Urinary bladder (tissue), 4 donors: ENCODE measurements around the gene CPAMD8. TPM values are rescaled to one million over a fixed set of nuclear protein-coding genes. Genes with fewer than 3 reads are reported as not detected.

Source experiments
- DNase-seq: peaks from one replicate; pipeline ENCODE4 v3.0.0-alpha.2; 2015; ENCODE audit errors: extremely low spot score
- H3K27ac ChIP-seq: one replicate; pipeline ENCODE4 v1.5.1; 2013; ENCODE audit warnings: low read depth, mild to moderate bottlenecking, moderate library complexity
- H3K36me3 ChIP-seq: one replicate; pipeline ENCODE4 v1.6.1; 2013; ENCODE audit warnings: mild to moderate bottlenecking, moderate library complexity; ENCODE audit not compliant: insufficient read depth
- H3K4me1 ChIP-seq: one replicate; pipeline ENCODE4 v1.6.1; 2013; ENCODE audit warnings: mild to moderate bottlenecking, moderate library complexity; ENCODE audit not compliant: insufficient read depth
- H3K4me3 ChIP-seq: one replicate; pipeline ENCODE4 v1.5.1; 2013; ENCODE audit warnings: low read depth, low read length
- WGBS: extraction: QIAGEN DNeasy Blood & Tissue Kit; methylation state at CpG from one replicate; pipeline ENCODE4 v1.1.7; 2013; 5-methylcytosine and 5-hydroxymethylcytosine counted together
- polyA plus RNA-seq: library from polyadenylated mRNA; stranded (reverse); fragments of 200-250 nt; gene quantifications from one replicate; pipeline ENCODE4 v1.2.3, GENCODE V29; 2013
- total RNA-seq: library from RNA; depleted of rRNA; stranded (reverse); fragments of >200 nt; gene quantifications from one replicate; pipeline ENCODE4 v1.2.3, GENCODE V29; 2014
- donor health status: healthy with polysubstance abuse.
- donor health status: healthy.

CPAMD8 gene
- total RNA-seq, result 11.3 TPM
- polyA plus RNA-seq, result 4.5 TPM

GRCh38 chr19:17026706-17027534 is at the start of gene CPAMD8:
CPAMD8 (minus strand) TSS chr19:17026810; CDS start chr19:17026642, 168 bp downstream.
- WGBS, result 14% methylated on average over 67 of the region's 67 CpGs
- no peak for DNase-seq
- no peak within 1 kb of the TSS for H3K27ac ChIP-seq

DNA sequence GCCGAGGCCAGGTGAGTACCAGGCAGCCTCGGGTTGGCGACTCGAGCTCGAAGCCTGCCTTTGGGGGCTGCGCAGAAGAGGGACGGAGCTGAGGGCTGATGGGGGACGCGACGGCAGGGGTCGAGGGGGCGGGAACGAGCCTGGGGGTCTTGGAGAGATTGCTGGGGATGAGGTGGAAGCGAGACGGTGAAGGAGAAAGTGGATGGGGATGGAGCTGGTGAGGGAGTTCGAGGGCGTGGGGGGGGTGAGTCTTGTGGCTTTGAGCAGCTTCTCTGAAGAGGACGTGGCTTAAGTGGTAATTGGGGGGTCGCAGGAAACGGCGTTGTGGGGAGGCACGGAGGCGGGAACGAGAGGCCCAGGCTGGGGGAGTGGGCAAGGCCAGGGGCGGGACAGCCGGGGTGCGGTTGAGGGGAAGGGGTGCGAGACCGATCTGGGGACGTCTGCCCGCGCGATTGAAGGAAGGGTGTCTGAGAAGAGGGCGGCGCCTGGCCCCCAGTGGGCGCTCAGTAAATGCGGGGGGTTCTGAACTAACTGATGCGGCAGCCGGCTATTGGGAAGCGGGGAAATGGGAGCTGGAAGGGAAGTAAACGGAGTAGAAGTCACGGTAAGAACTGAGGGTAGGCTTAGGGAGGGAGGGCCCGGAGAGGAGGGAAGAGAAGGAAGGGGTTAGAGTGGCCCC is 49.4 kb upstream of the CPAMD8 start:
- Histone ChIP-seq H3K4me1 (no peaks in the 10 kb centered on the region), H3K27ac (peak overlapping the region; percentile 90), H3K36me3 (no peaks in the 10 kb centered on the region), H3K4me3 (peak overlapping the region; percentile 74)
- WGBS, result under 1% methylated on average over 43 of the region's 43 CpGs
- DNase-seq, result no peak

More at GRCh38 chr19:17026706-17027534, at the start of gene CPAMD8:
- Histone ChIP-seq H3K4me3 (no peak within 1 kb of the TSS), H3K36me3 (no peaks in the 10 kb centered on the region), H3K4me1 (no peaks in the 10 kb centered on the region)

DNA sequence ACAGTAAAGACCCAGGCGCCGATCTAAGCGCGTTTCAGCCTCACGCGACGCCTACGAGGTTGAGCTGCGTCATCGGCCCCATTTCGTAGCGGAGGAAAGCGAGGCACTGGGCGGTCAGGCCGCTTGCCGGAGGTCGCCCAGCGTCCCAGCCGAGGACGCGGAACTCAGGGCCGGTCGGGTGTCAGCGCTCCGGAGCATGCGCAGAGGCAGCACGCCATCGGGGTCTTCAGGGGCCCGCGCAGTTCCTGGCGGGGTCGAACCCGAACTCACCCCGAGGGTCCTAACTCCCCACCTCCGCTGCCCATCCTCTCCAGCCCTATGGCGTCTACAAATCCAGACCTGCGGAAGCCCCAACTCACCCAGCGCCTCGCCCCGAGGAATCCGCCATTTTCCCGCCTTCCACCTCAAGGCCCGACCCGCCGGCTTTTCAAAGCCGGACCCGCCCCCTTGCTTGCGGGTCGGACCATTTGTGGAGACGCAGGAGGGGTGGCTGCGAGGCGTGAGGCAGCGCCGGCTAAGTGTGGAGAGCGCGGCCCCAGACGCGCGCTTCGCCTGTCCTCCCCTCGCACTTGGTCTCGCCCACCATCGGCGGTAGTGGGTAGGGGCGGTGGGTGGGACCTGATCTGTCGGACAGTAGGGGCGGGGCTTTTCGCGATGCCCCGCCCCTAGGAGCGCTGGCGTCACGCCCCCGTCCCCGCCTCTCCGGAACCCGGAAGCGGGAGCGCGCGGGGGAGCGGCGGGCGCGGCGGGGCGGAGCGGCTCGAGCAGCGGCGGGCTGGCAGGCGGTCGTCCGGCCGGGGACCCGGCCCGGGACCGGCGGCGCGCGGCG is 48.6 kb upstream of the CPAMD8 start, which contains the start of the genes HAUS8 and MYO9B:
Gene HAUS8 (minus strand): TSS at position 418 of the 829 bp plus-strand sequence. CDS start 30 bp downstream, at position 388.
Gene MYO9B (plus strand): TSS at position 743 of the 829 bp plus-strand sequence. CDS start 25,941 bp downstream, outside the sequence.
- under 1% methylated on average over 103 of the region's 103 CpGs for WGBS
- DNase-seq, result peak; percentile 93
- H3K4me3 ChIP-seq, result peak within 1 kb of the TSS; percentile 74
- no peaks in the 10 kb centered on the region for H3K4me1 ChIP-seq
- no peaks in the 10 kb centered on the region for H3K36me3 ChIP-seq
- peak within 1 kb of the TSS; percentile 90 for H3K27ac ChIP-seq

GRCh38 chr19:17074634-17075034 is 48.0 kb upstream of the CPAMD8 start:
- H3K36me3 ChIP-seq, result no peaks in the 10 kb centered on the region
- peak overlapping the region; percentile 53 for H3K4me3 ChIP-seq
- H3K27ac ChIP-seq, result no peak overlapping the region
- 6% methylated on average over 11 of the region's 11 CpGs for WGBS
- DNase-seq, result no peak
- no peaks in the 10 kb centered on the region for H3K4me1 ChIP-seq

GRCh38 chr19:17073869-17074633 is 47.4 kb upstream of the CPAMD8 start:
- no peak for DNase-seq
- Histone ChIP-seq H3K36me3 (no peaks in the 10 kb centered on the region), H3K27ac (no peak overlapping the region), H3K4me1 (no peaks in the 10 kb centered on the region), H3K4me3 (peak overlapping the region; percentile 53)
- 42% methylated on average over 18 of the region's 18 CpGs for WGBS

- DNase-seq, result no peak
- H3K4me3 ChIP-seq, result no peak overlapping the region
- no peaks in the 10 kb centered on the region for H3K36me3 ChIP-seq
- WGBS, result 91% methylated on average over 7 of the region's 7 CpGs
- H3K27ac ChIP-seq, result no peak overlapping the region
- no peaks in the 10 kb centered on the region for H3K4me1 ChIP-seq
These were observed 44.3 kb upstream of the CPAMD8 start for GRCh38 chr19:17070912-17071311.

DNA sequence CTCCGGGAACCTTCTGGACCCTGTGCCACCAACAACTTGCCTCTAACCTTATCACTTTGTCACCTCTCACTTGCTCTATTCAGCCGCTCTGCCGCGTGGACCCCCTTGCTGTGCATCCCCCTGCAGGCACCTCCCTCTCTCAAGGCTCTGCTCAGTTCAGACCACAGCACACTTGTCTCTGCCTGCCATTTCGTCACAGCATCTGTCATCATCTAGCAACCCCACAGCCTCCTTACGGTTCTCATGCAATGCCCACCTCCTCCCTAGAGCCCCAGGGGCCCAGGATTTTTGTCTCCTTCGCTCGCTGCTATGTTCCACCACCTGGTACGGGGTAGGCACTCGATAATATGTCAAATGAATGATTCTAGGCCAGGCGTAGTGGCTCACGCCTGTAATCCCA is 43.8 kb upstream of the CPAMD8 start:
- Histone ChIP-seq H3K4me3 (no peak overlapping the region), H3K36me3 (no peaks in the 10 kb centered on the region), H3K4me1 (no peaks in the 10 kb centered on the region), H3K27ac (no peak overlapping the region)
- 91% methylated on average over 12 of the region's 12 CpGs for WGBS
- DNase-seq, result no peak

GRCh38 chr19:17069193-17069592 is 42.6 kb upstream of the CPAMD8 start:
- 85% methylated on average over 9 of the region's 9 CpGs for WGBS

DNA sequence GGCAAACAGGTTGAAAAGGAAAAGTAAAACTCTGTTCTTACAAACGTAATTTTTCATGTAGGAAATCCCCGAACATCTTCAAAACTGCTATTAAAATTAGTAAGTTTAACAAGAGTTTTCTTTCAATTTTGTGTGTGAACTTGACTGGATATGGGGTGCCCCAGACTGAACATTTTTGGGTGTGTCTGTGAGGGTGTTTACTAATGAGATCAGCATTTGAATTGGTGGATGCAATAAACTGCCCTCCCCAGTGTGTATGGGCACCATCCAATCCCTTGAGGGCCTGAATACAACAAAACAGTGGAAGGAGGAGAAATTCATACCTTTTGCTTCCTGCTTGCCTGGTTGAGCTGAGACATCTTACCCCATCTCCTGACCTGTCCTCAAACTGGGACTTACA is 36.8 kb upstream of the CPAMD8 start:
- no peak overlapping the region for H3K27ac ChIP-seq
- 96% methylated on average over 2 of the region's 2 CpGs for WGBS
- no peaks in the 10 kb centered on the region for H3K4me1 ChIP-seq
- no peak overlapping the region for H3K4me3 ChIP-seq
- DNase-seq, result no peak
- H3K36me3 ChIP-seq, result no peaks in the 10 kb centered on the region

More at GRCh38 chr19:17069193-17069592, 42.6 kb upstream of the CPAMD8 start:
- no peak for DNase-seq
- no peak overlapping the region for H3K4me3 ChIP-seq
- no peaks in the 10 kb centered on the region for H3K4me1 ChIP-seq
- H3K36me3 ChIP-seq, result no peaks in the 10 kb centered on the region
- no peak overlapping the region for H3K27ac ChIP-seq

DNA sequence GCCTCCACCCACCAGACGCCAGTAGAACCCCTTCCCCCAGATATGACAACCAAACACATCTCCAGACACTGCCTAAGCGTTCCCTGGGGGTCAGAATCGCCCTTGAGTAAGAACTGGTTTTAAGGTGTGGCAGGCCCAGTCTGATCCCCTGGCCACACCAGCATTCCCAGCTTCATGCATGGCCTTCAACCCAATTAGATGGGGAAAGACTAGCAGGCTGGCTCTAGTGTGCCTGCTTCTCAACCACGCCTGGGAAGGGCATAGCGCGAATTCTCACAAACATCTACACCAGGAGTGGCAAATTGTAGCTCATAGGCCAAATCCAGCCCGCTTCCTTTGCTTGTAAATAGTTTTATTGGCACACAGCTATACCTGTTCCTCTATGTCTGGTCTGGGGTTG is 35.1 kb upstream of the CPAMD8 start:
- Histone ChIP-seq H3K4me3 (no peak overlapping the region), H3K4me1 (no peaks in the 10 kb centered on the region), H3K27ac (no peak overlapping the region), H3K36me3 (no peaks in the 10 kb centered on the region)
- WGBS, result 88% methylated on average over 7 of the region's 7 CpGs
- DNase-seq, result no peak

- no peaks in the 10 kb centered on the region for H3K4me1 ChIP-seq
- 94% methylated on average over 3 of the region's 3 CpGs for whole genome bisulfite sequencing
- DNase-seq, result no peak
- no peak overlapping the region for H3K27ac ChIP-seq
- H3K4me3 ChIP-seq, result no peak overlapping the region
- H3K36me3 ChIP-seq, result no peaks in the 10 kb centered on the region
These were observed 34.6 kb upstream of the CPAMD8 start for GRCh38 chr19:17061205-17061604.

- 94% methylated on average over 3 of the region's 3 CpGs for WGBS
- no peak overlapping the region for H3K27ac ChIP-seq
- DNase-seq, result no peak
- no peak overlapping the region for H3K4me3 ChIP-seq
- H3K4me1 ChIP-seq, result no peaks in the 10 kb centered on the region
- H3K36me3 ChIP-seq, result no peaks in the 10 kb centered on the region
These were observed 34.2 kb upstream of the CPAMD8 start for GRCh38 chr19:17060802-17061201.

- Histone ChIP-seq H3K36me3 (no peaks in the 10 kb centered on the region), H3K4me3 (no peak overlapping the region), H3K4me1 (no peaks in the 10 kb centered on the region), H3K27ac (no peak overlapping the region)
- WGBS, result 98% methylated on average over 8 of the region's 8 CpGs
- no peak for DNase-seq
These were observed 31.6 kb upstream of the CPAMD8 start for GRCh38 chr19:17058236-17058635.
